Stimulated activated CD8-positive, alpha-beta memory T cell treated with anti-CD3 and anti-CD28 coated beads, Interleukin-12 subunit alpha, Interleukin-12 subunit beta, amount 100 ng/mL, for 24 hours (primary cell): ENCODE results near the gene KCNIP4.

Experiments used
- DNase-seq: peaks from one replicate; pipeline ENCODE4 v3.0.0-alpha.2; 2020; ENCODE audit errors: extremely low read depth

KCNIP4 gene

GRCh38 chr4:21763855-21764254 is 184.7 kb downstream of the KCNIP4 start:
- no peak for DNase-seq

GRCh38 chr4:21757248-21757647 is 191.3 kb downstream of the KCNIP4 start:
- DNase-seq, result no peak

- no peak for DNase-seq
Observed at GRCh38 chr4:21753084-21753760, 195.3 kb downstream of the KCNIP4 start.

- no peak for DNase-seq
Observed at GRCh38 chr4:21752616-21753015, 196.0 kb downstream of the KCNIP4 start.

- no peak for DNase-seq
Observed at GRCh38 chr4:21749924-21750323, 198.6 kb downstream of the KCNIP4 start.

GRCh38 chr4:21749412-21749811 is 199.2 kb downstream of the KCNIP4 start:
- DNase-seq, result no peak

GRCh38 chr4:21744046-21744445 is 204.5 kb downstream of the KCNIP4 start:
- DNase-seq, result no peak

- no peak for DNase-seq
Observed at GRCh38 chr4:21742326-21742725, 206.2 kb downstream of the KCNIP4 start.

- no peak for DNase-seq
Observed at GRCh38 chr4:21738821-21739220, 209.8 kb downstream of the KCNIP4 start.

GRCh38 chr4:21735866-21736265 is 212.7 kb downstream of the KCNIP4 start:
- no peak for DNase-seq

GRCh38 chr4:21733894-21734630 is 214.5 kb downstream of the KCNIP4 start:
- no peak for DNase-seq

- no peak for DNase-seq
Observed at GRCh38 chr4:21728304-21728703, 220.3 kb downstream of the KCNIP4 start.

GRCh38 chr4:21726255-21726815 is 222.2 kb downstream of the KCNIP4 start:
- DNase-seq, result no peak

GRCh38 chr4:21722157-21722839 is 226.3 kb downstream of the KCNIP4 start:
- DNase-seq, result no peak

- DNase-seq, result no peak
Observed at GRCh38 chr4:21716531-21716930, 232.0 kb downstream of the KCNIP4 start.

- no peak for DNase-seq
Observed at GRCh38 chr4:21710179-21710835, 238.3 kb downstream of the KCNIP4 start.

- DNase-seq, result no peak
Observed at GRCh38 chr4:21709761-21710160, 238.8 kb downstream of the KCNIP4 start.

- DNase-seq, result no peak
Observed at GRCh38 chr4:21709031-21709430, 239.5 kb downstream of the KCNIP4 start.

- DNase-seq, result no peak
Observed at GRCh38 chr4:21699446-21699845, 249.1 kb downstream of the KCNIP4 start.

- DNase-seq, result no peak
Observed at GRCh38 chr4:21697583-21697982, 251.0 kb downstream of the KCNIP4 start.

- no peak for DNase-seq
Observed at GRCh38 chr4:21695141-21695540, 253.4 kb downstream of the KCNIP4 start.

- no peak for DNase-seq
Observed at GRCh38 chr4:21692241-21692640, 256.3 kb downstream of the KCNIP4 start.
